K562 (cell line): ENCODE measurements around the gene ITGA1.

Experiments
- ASH1L ChIP-seq: fragments of 450-650 bp; IDR thresholded peaks from 2 replicates; pipeline ENCODE4 v1.6.1; 2018; ENCODE audit warnings: borderline replicate concordance, mild to moderate bottlenecking, low read depth; ENCODE audit not compliant: partially characterized antibody
- CTCF ChIP-seq, 3 experiments: IDR thresholded peaks in 2 of 3; conservative IDR thresholded peaks in 1 of 3; 2 replicates each; pipeline ENCODE4 v1.5.1; 2011 to 2012; ENCODE audit warnings: low read length in 3 of 3, mild to moderate bottlenecking in 3 of 3, control low read depth in 2 of 3, improper control_type of control experiment in 1 of 3, inconsistent platforms in 1 of 3, low read depth in 1 of 3, mixed read lengths in 1 of 3, moderate library complexity in 1 of 3; ENCODE audit not compliant: insufficient read depth in 2 of 3
- PTRF ChIP-seq: fragments of 450-650 bp; IDR thresholded peaks from 2 replicates; pipeline ENCODE4 v1.6.1; 2016; ENCODE audit warnings: mild to moderate bottlenecking, missing genetic modification characterization, missing compliant biosample characterization
- REST ChIP-seq, 2 experiments: fragments of 450-650 bp; formaldehyde crosslinking in 1 of 2; IDR thresholded peaks; 2 replicates each; pipeline versions ENCODE4 v1.4.0 to v1.6.1; 2014 to 2020; ENCODE audit warnings: mild to moderate bottlenecking in 2 of 2, borderline replicate concordance in 1 of 2, low read depth in 1 of 2
- SIN3A ChIP-seq, 2 experiments: fragments of 150-350 bp in 1 of 2; IDR thresholded peaks; 2 replicates each; pipeline ENCODE4 v1.6.1; 2011 to 2016; ENCODE audit warnings: borderline replicate concordance in 2 of 2, low read depth in 2 of 2, low read length in 2 of 2, mild to moderate bottlenecking in 2 of 2, moderate library complexity in 2 of 2; ENCODE audit not compliant: control insufficient read depth in 1 of 2
- ZNF668 ChIP-seq: fragments of 250-450 bp; sonication (Bioruptor Pico); IDR thresholded peaks from 2 replicates; pipeline ENCODE4 v1.8.0; 2022; ENCODE audit warnings: mild to moderate bottlenecking, inconsistent platforms
- TF ChIP-seq, protein P1 (sequence below): sonication (generic); formaldehyde crosslinking; IDR thresholded peaks from 2 replicates; pipeline ENCODE4 v1.8.0; 2023; ENCODE audit warnings: mild to moderate bottlenecking, missing genetic modification reagents

GRCh38 chr5:52830650-52831049 lies 42.9 kb downstream of the ITGA1 start:
- no peak for TF ChIP-seq REST (IDR thresholded peaks at IDR 0.05; ENCODE audit: borderline replicate concordance)
- TF ChIP-seq REST (CRISPR knock-in tag; IDR thresholded peaks at IDR 0.05; ENCODE audit: low read depth) = no peak
- no peak for TF ChIP-seq CTCF (IDR thresholded peaks at IDR 0.05 in 2 of 3, conservative IDR thresholded peaks at IDR 0.05 in 1 of 3; ENCODE audit: insufficient read depth in 2 of 3, low read depth in 1 of 3, low read length in 3 of 3)
- TF ChIP-seq ASH1L = no peak
- TF ChIP-seq, protein P1, sequence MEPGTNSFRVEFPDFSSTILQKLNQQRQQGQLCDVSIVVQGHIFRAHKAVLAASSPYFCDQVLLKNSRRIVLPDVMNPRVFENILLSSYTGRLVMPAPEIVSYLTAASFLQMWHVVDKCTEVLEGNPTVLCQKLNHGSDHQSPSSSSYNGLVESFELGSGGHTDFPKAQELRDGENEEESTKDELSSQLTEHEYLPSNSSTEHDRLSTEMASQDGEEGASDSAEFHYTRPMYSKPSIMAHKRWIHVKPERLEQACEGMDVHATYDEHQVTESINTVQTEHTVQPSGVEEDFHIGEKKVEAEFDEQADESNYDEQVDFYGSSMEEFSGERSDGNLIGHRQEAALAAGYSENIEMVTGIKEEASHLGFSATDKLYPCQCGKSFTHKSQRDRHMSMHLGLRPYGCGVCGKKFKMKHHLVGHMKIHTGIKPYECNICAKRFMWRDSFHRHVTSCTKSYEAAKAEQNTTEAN = no peak
- TF ChIP-seq SIN3A (IDR thresholded peaks at IDR 0.05; ENCODE audit: borderline replicate concordance in 2 of 2, control insufficient read depth in 1 of 2, low read depth in 2 of 2, low read length in 2 of 2) = no peak
- TF ChIP-seq PTRF (tag) = no peak
- TF ChIP-seq ZNF668 (CRISPR knock-in tag) = no peak
